Amygdala (tissue), 56 donors: ENCODE data around the gene WWOX.

Experiments
- DNase-seq, 56 donors: peaks; one replicate each; lab custom pipeline; 2025; lab: John Stamatoyannopoulos, UW

The WWOX gene

DNA sequence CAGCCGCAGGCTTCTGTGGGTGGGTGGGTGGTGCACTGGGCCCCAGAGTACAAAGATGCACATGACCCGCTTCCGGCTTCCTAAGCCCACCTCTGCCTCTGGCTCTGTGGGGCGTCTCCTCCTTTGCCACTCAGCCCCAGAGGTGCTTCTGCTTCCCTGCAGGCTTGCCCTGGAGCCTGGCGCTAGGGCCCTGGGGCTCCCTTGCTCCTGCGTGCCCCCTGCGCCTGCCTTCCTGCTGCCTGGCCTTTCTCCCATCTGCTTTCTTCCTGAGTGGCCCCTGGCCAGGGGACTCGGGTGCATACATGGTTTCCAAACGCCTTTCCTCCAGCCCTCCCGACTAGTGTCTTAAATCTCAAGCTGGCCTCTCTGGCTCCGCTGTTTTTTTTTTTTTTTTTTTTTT, 3.4 kb downstream of the WWOX start:
- peak in 27 of 56 donors; percentile 6 to 61 (median 32) for DNase-seq

DNA sequence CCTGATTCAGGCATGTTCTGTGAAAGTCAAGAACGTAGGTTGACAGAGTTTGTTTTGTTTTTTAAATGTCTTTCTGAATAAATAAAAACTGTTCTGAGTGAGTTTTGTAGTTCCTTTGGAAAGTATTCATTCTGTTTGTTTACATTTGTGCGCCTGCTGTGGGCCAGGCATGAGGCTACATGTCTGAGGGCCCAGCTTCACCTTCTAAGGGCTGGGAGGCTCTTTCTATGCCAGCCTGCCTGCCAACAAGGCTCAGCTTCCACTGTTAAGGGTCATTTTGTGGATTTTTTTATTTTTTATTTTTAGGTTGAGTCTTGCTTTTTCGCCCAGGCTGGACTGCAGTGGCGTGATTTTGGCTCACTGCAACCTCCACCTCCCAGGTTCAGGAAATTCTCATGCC, 6.1 kb downstream of the WWOX start:
- DNase-seq: no peak

DNA sequence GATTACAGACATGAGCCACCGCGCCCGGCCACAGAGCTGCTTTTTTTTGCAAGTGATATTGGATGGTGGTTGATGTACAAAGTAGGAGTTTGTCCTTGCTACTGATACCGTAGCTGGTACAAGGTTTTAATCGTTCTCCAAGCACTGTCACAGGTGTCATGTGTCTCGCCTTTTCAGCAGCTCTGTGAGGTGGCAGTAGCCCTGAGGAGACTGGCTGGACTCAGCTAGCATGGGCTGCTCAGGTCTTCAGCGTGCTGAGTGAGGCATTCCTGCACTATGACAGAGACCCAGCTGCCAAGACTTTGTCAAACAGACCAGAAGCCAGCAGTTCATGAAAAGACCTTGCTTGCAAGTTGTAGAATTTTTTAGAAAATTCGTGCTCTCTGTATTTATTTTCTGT, 7.2 kb downstream of the WWOX start:
- no peak for DNase-seq

DNA sequence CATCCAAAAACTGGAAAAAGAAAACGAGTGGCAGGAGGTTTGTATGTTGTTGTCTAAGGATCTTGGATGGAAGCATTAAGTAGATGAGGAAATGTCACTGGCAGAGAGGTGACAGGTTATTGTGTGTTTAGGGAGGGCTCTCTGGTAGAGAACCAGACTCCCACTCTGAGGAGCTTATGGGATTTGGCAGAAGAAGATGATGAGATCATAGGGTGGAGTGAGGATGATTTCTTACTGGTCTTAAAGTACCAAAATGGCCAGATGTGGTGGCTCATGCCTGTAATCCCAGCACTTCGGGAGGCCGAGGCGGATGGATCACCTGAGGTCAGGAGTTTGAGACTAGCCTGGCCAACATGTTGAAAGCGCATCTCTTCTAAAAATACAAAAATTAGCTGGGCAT, 9.0 kb downstream of the WWOX start:
- DNase-seq: no peak

DNA sequence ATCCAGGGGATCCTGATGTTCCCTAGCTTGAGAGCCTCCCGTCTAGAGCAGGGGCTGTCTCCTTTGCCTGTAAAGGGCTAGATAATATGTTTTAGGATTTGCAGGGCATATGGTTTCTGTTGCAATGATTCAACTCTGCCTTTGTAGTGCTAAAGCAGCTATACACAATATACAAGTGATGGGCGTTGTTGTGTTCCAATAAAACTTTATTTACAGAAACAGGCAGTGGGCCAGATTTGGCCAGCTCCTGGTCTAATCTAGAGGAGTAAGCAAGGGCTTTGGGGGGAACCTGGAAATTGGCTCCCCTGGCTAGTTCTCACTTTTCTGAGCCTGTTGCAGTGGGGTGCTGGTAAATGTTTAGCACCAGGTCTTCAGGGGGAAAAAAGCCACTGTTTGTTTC, 13.8 kb downstream of the WWOX start:
- DNase-seq: no peak

DNA sequence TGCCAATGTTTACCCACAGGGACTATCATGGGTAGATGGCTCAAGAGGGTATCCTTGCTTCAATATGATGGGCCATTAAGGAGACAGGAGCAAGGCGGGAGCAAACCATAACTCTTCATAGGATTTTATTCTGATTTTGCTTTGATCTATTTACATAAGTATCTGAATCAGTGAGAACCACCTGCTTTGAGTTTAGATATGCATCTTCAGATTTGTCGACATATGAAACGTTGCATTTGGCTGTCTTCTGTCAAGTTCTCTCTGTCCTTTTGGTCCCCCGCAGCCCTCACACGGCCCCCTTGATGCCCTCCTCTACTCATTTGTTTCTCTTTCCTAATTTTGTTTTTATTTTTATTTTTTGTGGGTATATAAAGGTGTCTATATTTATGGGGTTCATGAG, 16.2 kb downstream of the WWOX start:
- DNase-seq: no peak

DNA sequence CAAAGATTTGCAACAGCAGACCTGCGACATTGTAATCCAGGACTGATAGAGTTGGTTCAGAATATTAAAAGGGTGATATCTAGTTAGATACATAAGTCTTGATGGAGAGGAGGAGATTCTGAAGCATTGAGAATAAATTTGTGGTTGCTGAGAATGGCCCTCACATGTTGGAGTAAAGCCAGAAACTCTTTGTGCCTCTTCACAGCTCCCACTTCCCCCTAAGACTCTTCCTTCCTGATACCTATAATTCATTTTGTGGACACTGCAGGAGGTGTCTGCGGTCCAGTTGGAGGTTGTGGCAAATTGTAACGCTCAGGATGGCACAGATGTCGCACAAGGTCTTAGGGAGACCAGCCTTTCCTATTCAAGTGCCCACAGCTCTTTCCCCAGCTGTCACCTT, 17.5 kb downstream of the WWOX start:
- no peak for DNase-seq

DNA sequence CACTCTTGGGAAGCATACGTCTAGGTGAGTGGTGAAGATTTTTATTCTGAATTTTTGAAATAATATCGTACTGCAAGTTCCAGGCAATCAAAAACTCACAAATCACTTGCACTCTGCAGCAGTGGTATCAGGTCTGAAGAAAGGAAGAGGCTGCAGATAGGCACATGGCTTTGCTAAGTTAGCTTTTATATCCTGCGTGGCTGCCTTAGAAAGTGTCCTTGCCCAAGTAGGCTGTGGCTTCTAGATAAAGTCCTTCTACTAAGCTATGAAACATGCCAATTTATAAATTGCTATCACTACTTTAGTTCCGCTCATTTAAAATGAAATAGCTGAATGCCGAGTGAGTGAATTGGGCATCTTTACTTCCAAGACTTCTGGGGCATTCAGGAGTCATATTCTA, 17.9 kb downstream of the WWOX start:
- no peak for DNase-seq

DNA sequence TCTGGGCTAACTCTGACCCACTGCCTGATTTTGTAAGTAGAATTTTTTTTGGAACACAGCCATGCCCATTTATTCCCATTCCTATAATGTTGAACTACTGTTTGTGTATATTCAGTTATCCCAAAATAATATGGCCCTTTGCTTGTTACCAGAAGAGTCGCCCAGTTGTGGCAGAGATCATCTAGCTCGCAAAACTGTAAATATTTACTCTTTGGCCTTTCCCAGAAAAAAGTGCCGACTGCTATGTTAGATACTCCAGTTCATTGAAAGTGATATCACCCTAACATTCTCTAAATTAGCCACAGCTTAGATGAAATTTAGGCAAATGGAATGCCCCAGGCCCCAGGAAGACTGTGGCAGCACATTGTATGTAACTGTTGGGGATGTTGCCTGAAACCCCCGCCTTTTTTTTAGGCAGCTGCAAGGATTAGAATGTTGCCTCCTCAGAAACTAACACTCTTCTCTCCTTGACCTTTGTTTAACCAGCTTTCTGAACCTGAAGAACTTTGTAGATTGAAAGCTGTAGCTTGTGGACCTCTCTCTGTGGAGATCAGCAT, 19.1 kb downstream of the WWOX start:
- DNase-seq: no peak

DNA sequence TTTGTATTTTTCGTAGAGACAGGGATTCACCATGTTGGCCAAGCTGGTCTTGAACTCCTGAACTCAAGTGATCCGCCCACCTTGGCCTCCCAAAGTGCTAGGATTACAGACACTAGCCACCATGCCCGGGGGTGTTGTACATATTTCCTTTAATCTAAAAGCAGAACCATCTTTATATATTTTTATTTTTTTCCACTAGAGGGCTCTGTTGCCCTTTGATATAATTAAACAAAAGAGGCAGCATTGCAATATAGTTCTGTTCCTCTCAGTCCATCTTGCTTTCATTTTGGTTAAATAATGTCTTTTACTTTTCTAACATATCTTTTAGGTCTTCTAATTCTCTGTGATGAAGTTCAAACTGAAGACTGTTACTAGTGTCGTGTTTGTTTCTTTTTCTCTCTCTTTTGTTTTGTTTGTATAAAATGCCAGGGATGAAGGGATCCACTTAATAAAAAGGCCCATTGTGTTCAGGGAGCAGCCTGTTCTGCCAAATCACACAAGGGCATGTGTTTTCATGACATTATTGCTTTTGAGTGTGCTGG, 23.4 kb downstream of the WWOX start:
- peak in 28 of 56 donors; percentile 7 to 78 (median 26) for DNase-seq

DNA sequence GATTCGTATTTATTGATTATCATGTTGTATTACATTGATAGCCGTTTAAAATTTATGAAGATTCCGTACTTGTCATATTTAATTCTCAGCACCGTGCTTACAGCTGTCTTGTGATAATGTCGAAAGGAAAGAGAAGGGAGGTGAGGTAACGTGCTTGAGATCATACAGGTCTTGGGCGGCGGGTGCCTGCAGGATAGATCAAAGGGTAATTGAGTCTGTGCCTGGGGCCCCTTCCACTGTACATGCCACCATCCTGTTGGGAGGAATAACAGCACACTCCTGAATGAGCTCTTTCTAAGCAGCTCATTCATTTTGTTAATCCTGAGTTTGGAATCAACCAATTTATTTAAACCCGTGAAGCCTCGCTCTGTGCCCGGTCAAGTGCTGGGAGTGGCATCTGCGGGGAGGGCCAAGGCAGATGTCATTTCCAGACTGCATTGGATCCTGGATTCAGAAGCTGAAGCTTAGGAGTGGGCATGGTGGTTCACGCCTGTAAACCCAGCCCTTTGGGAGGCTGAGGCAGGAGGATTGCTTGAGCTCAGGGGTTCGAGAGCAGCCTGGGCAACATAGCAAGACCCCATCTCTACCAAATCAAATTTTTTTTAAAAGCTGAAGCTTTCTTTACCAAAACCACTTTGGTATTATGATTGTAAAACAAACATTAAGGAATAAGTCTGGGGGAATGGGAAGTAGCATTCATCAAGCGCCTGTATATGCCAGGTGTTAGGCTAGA, 25.8 kb downstream of the WWOX start:
- DNase-seq: no peak

DNA sequence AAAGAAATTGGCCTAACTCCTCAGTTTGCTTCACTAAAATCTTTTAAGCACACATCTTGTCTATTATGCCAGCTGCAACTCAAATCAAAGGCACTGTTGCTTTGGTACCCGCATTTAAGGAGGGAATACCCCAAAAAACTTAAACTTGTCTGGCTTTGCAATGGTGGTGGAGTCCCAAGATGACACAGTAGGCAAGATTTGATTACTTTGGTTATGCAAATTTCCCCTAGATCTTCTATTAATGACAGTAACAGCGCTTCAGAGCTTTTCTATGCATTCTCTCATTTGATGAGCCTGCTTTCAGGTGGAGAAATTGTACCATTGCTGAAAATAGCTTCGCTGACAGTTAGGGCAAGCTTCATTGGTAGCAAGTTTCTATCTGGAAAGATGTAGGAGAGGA, 27.2 kb downstream of the WWOX start:
- DNase-seq: no peak

DNA sequence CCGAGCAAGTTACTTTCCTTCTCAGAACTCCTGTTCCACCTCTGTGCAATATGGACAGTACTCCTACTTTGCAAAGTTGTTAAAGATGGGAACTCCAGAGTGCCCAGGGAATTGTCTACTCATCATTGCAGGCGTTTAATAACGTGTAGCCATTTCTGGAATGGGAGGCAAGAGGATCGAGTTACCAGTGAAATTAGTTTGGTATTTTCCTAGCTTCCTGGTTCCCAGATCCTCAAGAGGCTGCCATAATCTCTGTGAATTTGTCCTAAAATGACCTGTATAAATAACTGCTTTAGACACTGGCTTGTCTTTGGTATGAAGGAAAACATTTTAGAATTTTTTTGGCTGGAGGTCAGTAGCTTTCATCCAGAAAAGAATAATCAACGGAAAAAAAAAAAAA, 27.7 kb downstream of the WWOX start:
- no peak for DNase-seq

DNA sequence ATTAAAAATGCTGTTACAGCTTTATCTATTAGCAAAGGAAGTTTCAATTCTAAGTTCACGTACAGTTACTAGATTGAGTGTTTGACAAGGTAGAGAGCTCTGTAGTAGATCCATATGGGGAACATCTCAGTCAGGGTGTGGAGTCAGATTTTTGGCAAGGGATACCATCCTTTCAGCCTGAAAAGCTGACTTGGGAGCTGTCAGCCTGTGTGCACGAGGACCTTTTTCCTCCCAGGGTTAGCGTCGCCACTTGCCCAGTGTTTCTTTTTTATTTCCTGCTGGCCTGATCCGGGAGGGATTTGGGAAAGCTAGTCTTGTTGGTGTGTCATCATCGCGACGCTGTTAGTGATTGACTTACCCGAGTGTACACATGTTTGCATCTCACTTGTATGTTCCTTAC, 29.5 kb downstream of the WWOX start:
- DNase-seq: no peak

DNA sequence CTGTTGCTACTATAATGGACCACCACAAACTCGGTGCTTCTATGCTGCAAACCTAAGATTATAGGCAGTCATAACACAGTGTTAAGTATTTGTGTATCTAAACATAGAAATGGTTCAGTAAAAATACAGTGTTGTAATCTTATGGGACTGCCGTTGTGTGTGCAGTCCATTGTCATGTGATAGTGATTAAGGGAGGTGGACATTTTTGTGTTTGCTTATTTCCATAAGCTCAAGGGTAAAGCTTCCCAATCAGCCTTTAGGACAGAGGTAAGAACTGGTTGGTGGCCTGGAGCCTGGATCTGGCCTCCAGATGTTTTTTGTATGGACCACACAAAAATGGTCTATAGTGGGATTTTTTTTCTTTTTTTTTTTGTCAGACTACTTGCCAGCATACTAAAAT, 29.9 kb downstream of the WWOX start:
- no peak for DNase-seq

DNA sequence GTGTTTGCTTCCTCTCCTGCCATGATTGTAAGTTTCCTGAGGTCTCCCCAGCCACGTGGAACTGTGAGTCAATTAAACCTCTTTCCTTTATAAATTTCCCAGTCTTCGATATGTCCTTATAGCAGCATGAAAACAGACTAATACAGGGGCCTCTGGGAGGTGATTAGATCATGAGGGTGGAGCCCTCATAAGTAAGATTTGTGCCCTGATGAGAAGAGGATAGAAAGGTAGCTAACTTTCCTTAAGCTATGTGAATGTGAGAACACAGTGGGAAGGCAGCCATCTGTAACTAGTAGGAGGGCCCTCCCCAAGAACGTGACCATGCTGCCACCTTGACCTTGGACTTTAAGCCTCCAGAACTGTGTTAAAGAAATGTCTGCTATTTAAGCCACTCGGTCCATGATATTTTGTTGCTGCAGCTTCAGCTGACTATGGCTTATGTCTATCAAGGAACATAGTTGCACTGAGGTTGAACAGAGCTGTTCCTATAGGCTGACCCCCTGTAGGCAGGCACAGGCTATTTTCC, 30.7 kb downstream of the WWOX start:
- no peak for DNase-seq

DNA sequence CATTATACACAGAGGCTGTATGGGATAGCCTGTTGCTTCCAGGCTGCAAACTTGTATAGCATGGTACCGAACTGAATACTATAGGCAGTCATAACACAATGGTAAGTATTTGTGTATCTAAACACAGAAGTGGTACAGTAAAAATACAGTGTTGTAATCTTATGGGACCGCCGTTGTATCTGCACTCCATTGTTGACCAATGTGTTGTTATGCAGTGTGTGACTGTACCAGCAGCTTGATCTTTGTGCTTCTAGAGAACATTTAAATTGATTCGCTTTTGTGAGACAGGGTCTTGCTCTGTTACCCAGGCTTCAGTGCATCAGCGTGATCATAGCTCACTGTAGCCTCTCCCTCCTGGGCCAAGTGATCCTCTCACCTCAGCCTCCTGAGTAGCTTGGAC, 31.5 kb downstream of the WWOX start:
- no peak for DNase-seq

DNA sequence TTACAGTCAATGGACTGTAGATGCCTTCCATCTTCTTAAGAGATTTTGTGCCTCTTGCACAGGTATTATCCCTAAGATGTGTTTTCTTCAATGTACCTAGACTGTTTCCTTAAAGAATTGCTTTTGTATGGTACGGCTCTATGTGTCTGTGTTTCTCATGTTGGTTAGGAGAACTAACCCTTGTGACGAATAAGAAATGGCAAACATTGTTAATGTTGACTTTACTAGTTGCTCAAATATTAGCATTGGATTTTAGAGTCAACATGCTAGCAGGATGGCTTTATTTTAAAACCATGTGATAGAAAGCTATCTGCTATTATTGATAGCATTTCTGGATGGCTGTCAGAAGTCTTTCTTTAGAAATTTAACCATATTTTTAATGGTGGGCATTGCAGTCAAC, 34.5 kb downstream of the WWOX start:
- DNase-seq: no peak

DNA sequence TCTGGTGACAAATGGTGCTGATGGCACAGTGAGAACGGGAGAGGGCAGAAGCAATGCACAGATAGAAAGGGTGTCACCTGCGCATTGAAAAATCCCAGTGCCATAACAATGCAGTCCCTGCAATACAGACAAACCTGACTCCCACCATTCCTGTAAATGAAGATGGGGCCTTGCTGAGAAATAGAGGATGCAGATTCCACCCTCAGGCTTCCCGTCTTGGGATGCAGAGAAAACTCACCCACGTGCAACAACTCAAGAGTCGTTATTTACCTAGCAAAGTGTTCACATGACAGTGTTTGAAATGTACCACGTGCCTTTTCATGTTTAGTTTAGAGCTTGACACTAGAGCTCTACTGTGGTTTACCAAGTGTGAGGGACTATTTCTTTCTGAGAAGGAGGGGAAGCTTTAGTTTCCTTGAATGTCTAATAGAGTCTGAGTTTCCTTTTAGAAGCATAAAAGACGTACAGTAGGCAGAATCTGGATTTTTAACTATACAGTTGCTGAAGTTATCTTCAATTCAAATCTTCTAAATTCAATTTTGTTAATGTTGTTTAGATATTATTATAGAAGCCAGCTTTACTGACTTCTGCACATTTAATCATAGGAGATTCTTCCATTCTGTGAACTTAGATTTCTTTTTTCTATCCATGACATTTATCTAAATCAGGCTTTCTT, 35.6 kb downstream of the WWOX start:
- no peak for DNase-seq

DNA sequence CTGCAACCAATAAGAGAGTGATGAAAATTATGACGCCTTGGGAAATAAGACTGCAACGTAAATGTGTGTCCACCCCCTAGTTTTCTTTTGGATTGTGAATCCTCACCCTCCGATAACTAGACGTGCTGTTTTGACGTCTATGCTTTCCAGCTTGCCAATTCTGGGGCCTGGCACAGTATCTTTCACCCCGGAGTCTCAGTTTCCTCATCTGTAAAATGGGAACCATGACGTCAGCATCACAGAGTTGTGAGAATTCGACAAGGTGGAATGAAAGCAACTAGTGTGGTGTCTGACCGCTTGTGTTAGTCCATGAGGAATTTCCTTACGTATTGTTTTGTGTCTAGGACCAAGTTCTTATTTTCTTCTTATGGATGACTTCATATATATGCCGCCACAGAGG, 37.7 kb downstream of the WWOX start:
- DNase-seq: no peak

DNA sequence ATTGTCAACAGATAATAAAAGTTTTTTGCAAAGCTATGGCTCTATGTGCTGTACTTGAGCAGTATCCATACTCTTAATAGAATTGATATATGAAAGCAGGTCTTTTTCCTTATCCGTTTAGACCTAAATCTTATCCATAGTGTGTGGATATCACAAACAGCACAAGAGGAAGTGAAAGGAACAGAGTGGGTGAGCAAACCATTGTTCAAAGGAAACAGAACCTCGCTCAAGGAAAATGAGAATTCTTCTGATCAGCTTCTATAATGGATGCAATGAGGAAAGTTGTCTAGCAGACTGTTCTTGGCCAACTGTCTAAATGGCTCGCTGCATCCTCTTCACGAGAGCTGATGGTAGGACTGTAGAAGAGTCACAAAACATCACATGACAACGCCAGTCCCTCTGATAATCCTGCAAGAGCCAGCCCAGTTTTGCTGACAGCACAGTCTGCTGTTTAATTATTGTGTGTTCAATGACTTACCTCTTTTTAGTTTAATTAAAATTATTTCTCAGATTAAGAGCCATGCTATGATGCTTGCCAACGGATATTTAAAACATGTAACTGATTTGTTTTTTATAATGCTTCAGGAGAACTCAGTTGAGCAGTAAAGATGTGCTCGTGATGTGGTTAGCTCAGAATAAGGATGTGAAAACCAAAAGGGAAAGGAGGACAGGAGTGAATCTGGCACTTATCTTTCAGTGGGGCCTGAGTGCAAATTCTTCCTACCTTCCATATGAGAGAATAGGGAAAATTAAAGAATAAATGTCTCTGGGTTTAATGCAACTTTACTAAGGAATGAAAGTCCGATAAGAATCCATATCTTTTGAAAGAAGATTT, 38.5 kb downstream of the WWOX start:
- DNase-seq: no peak
